Left lung (tissue), 10 donors: ENCODE measurements around the gene RARRES1. TPM values are rescaled to one million over a fixed set of nuclear protein-coding genes. Genes with fewer than 3 reads are reported as not detected.

Experiments used
- ATAC-seq: fragments of 200-7000 bp; cut with Tn5 transposase; one replicate; pipeline ENCODE4 v1.9.1; 2020; ENCODE audit warnings: moderate library complexity
- DNase-seq, 4 donors: peaks; one replicate each; pipeline ENCODE4 v3.0.0-alpha.2; 2013 to 2020
- H3K27ac ChIP-seq, 2 donors: fragments of 200-600 bp; sonication (generic) in 1 of 2; one replicate each; pipeline versions ENCODE4 v1.5.0 to v1.8.0; 2020 to 2021
- H3K27me3 ChIP-seq, 2 donors: fragments of 200-600 bp; sonication (generic) in 1 of 2; one replicate each; pipeline versions ENCODE4 v1.5.0 to v1.8.0; 2020 to 2021
- H3K36me3 ChIP-seq, 2 donors: fragments of 200-600 bp; sonication (generic) in 1 of 2; one replicate each; pipeline versions ENCODE4 v1.5.0 to v1.8.0; 2020 to 2021
- H3K4me1 ChIP-seq, 2 donors: fragments of 200-600 bp; one replicate each; pipeline ENCODE4 v1.8.0; 2021
- H3K4me3 ChIP-seq, 2 donors: fragments of 200-600 bp; sonication (generic) in 1 of 2; one replicate each; pipeline versions ENCODE4 v1.5.0 to v1.8.0; 2020 to 2021; ENCODE audit warnings: mild to moderate bottlenecking in 1 of 2
- H3K9me3 ChIP-seq, 2 donors: fragments of 200-600 bp; sonication (generic) in 1 of 2; one replicate each; pipeline versions ENCODE4 v1.5.0 to v1.8.0; 2020 to 2021
- CTCF ChIP-seq, 2 donors: fragments of 200-600 bp; sonication (generic) in 1 of 2; IDR thresholded peaks; one replicate each; pipeline versions ENCODE4 v1.5.0 to v1.8.0; 2021; ENCODE audit warnings: antibody characterized with exemption in 2 of 2
- intact Hi-C, 2 donors: fragments of 100-400 bp; cut with DNase I; formaldehyde crosslinking; loops; one replicate each; pipeline versions ENCODE4 v1.11.2 to v1.14.2; 2022
- polyA plus RNA-seq, 6 donors: library from polyadenylated mRNA; unstranded; fragments of 120-200 nt; gene quantifications; one replicate each; pipeline ENCODE4 v1.2.1, GENCODE V29; 2013; ENCODE audit not compliant: insufficient read length in 6 of 6
- total RNA-seq, 2 donors: library from RNA; stranded (reverse); fragmentation: NEBNext Ultra II Directional; extraction: Animal tissue kit (Norgen Biotek cat#: 25700); gene quantifications; one replicate each; pipeline ENCODE4 v1.2.1, GENCODE V29; 2021
- donor health status: DM: no; HTN: yes; CAD: no.
- donor health status: DM: no; HTN: no; CAD: no.

RARRES1 gene
- total and polyA plus RNA-seq, 8 donors, result 39.4 to 131 (median 65.2) TPM

GRCh38 chr3:158683230-158683962, 48.9 kb downstream of the RARRES1 start:
- DNase-seq (no peak), ATAC-seq (no peak)
- Histone ChIP-seq H3K36me3 (peaks cover 0 to 36% of the 10 kb centered on the region in 2 donors), H3K27ac (no peak overlapping the region), H3K9me3 (no peaks in the 10 kb centered on the region), H3K4me1 (no peaks in the 10 kb centered on the region), H3K4me3 (no peak overlapping the region), H3K27me3 (no peaks in the 10 kb centered on the region)
- intact Hi-C loops, result no loop called here
- no peak for TF ChIP-seq CTCF (IDR thresholded peaks at IDR 0.05)

GRCh38 chr3:158680861-158681260, 51.4 kb downstream of the RARRES1 start:
- Histone ChIP-seq H3K4me3 (no peak overlapping the region), H3K27ac (no peak overlapping the region), H3K36me3 (peaks cover 0 to 34% of the 10 kb centered on the region in 2 donors), H3K9me3 (no peaks in the 10 kb centered on the region), H3K27me3 (no peaks in the 10 kb centered on the region), H3K4me1 (no peaks in the 10 kb centered on the region)
- DNase-seq (no peak), ATAC-seq (no peak)
- intact Hi-C loops, result no loop called here
- TF ChIP-seq CTCF (IDR thresholded peaks at IDR 0.05), result no peak

GRCh38 chr3:158679547-158680000, 52.7 kb downstream of the RARRES1 start:
- no peaks in the 10 kb centered on the region for H3K4me1 ChIP-seq
- no peak for DNase-seq
- H3K27ac ChIP-seq, result no peak overlapping the region
- no peaks in the 10 kb centered on the region for H3K27me3 ChIP-seq
- no peak for ATAC-seq
- no peak for TF ChIP-seq CTCF (IDR thresholded peaks at IDR 0.05)
- intact Hi-C loops, result loop anchor here in 1 of 2 donors (10.0 kb wide), 1 partner anchor 115 kb away; no protein-coding TSS in a partner anchor
- no peaks in the 10 kb centered on the region for H3K9me3 ChIP-seq
- H3K36me3 ChIP-seq, result peaks cover 0 to 31% of the 10 kb centered on the region in 2 donors
- H3K4me3 ChIP-seq, result no peak overlapping the region

- intact Hi-C loops, result loop anchor here in 1 of 2 donors (10.0 kb wide), 1 partner anchor 116 kb away; no protein-coding TSS in a partner anchor
- TF ChIP-seq CTCF (IDR thresholded peaks at IDR 0.05), result no peak
- no peak for ATAC-seq
- no peaks in the 10 kb centered on the region for H3K27me3 ChIP-seq
- H3K4me3 ChIP-seq, result no peak overlapping the region
- no peaks in the 10 kb centered on the region for H3K9me3 ChIP-seq
- H3K36me3 ChIP-seq, result peaks cover 0 to 27% of the 10 kb centered on the region in 2 donors
- H3K4me1 ChIP-seq, result no peaks in the 10 kb centered on the region
- no peak for DNase-seq
- H3K27ac ChIP-seq, result no peak overlapping the region
Measured at GRCh38 chr3:158678687-158679086, 53.6 kb downstream of the RARRES1 start.
